NK-92 treated with Interleukin-12 subunit alpha and Interleukin-12 subunit beta, amount 100 ng/mL, for 24 hours (cell line): ENCODE results near the gene KRT71.
"Not testable (repeated sequence)": the region's sequence is repeated elsewhere in the genome, so short reads cannot be mapped to it uniquely, and the experiment has no call there.

Source experiments
- DNase-seq: peaks from one replicate; lab custom pipeline; 2025; lab: John Stamatoyannopoulos, UW

Gene KRT71

DNA sequence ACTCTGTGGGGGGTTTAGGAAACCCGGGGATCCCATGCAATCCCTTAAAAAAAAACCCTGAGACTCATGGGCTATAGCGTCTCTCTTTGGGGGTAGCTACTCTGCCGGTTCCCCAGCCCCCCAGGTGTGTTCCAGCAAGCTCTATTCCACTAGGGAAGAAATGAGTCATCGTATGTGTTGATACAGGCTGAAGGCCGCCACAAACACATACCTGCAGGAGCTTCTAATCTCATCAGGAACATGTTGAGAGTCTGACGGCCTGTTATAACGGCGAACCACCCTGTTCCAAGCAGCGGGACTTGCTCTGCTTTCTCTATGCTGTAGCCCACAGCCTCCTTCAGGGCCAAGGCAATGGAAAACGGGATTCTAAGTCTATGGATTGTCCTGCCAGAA is 31.8 kb downstream of the KRT71 start:
- no peak for DNase-seq

GRCh38 chr12:52519826-52520662 is 32.9 kb downstream of the KRT71 start, which contains the start of gene KRT5:
KRT5 (minus strand) TSS chr12:52520394; CDS start chr12:52520296, 98 bp downstream.
- no peak for DNase-seq

GRCh38 chr12:52519387-52519703 is 33.6 kb downstream of the KRT71 start:
- no peak for DNase-seq

- DNase-seq, result no peak
These were observed 34.2 kb downstream of the KRT71 start for GRCh38 chr12:52518574-52519386.

DNA sequence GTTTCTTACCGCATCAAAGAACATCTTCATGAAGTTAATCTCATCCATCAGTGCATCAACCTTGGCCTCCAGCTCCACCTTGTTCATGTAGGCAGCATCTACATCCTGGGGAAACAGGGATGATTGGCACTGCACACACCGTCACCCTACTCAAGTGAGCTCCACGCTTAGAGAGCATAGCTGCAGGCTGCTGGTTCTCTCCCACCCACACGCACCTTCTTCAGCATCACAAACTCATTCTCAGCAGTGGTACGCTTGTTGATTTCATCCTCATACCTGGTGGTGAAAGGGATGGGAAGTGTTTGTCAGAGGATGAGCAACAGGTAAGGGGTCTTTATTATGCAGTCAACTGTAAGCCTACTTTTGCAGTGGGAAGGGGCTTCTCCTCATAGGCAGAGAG is 35.1 kb downstream of the KRT71 start:
- DNase-seq, result no peak

DNA sequence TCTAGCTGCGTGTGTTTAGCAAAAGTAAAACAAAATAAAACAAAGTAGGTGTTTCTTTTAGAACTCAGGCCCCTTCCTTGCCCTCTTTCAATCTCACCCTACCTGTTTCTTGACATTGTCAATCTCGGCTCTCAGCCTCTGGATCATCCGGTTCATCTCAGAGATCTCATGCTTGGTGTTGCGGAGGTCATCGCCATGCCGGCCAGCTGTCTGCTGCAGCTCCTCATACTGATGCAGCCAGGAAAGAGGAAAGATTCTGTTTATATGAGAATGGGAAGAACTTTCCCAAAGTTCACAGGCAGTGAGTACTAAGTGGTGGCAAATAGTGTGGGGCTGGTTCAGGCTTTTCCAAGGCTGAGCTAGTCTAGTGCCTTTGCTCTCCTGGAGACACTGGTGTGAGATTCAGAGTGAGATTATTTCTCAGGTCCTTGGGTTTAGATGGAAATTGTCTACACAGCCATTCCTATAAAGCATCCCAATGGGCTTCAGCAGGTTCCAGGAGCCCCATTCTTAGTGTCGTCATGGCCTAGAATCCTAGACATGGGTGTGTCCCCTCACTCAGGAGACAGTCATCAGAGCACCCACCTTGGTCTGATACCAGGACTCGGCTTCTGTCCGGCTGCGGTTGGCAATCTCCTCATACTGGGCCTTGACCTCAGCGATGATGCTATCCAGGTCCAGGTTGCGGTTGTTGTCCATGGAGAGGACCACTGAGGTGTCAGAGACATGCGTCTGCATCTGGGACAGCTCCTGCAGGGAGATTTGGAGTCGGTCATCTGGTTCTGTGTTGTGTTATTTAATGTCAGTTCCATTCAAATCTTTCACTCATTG is 35.7 kb downstream of the KRT71 start:
- no peak for DNase-seq

DNA sequence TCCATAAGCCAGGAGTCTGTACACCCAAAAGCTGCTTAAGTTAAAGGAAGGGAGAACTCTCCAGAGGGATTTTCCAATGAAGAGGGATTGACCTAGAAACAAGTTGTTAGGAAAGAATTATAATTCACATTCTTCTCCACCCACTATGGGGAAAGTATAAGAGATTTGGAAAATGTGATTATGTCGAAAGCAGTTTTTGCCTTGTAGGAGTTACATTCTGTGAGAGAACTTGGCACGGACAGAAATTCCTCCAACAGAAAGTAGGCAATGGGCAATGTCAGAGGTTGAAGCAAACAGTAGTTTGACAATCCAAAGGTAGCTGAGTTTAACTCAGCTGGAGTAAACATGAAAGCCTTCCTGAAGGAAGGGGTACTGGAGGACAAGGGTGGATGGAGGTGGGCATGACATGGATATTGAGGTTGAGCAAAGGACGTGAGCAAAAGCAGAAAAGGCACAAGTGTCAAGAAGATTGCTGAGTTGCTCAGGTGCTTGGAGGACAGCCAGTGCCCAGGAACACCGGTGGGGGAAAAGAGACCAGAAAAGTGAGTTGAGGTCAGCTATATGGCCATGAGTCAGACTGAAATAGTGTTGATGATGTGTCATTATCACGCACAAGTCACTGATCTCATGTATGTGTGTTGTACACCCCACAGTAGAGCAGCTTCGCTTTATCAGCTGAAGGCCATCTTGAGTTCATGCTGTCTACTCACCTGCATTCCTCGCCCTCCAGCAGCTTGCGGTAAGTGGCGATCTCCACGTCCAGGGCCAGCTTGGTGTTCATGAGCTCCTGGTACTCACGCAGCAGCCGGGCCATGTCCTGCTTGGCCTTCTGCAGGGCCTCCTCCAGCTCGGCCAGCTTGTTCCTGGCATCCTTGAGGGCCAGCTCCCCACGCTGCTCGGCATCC is 36.8 kb downstream of the KRT71 start:
- no peak for DNase-seq

DNA sequence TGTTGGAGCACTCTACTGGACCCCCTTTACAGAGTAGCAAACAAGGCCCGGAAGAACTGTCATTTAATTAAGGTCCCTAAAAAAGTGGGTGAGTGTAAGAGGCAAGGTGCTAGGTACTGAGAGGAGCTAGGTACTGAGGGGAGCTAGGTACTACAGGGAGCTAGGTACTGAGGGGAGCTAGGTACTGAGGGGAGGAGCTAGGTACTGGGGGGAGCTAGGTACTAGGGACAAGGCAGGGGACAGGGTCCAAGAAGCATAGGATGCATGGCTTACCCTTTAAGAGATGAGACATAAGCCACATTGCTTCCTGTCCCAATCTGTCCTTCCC is 37.7 kb downstream of the KRT71 start:
- no peak for DNase-seq

GRCh38 chr12:52514471-52515318 is 38.2 kb downstream of the KRT71 start:
- DNase-seq, result no peak

DNA sequence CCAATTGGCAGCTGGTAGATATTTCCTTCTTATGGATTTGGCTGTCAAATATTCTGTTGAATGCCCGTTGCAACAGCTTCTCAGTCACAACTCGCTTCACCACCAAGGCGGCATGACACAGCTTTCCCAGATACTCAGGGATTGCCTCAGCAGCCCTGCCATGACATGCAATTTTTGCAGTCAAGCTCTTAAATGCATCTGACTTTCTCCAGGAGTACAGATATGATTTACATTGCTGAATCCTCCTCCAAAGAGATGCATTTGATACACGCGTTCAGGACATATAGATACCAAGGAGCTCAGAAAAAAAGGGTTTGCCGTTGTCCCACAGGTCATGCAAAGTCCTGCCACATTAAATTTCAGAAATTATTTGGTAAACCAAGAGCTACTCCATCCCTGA is 39.2 kb downstream of the KRT71 start:
- no peak for DNase-seq

GRCh38 chr12:52508211-52508610 is 44.7 kb downstream of the KRT71 start:
- DNase-seq, result no peak

DNA sequence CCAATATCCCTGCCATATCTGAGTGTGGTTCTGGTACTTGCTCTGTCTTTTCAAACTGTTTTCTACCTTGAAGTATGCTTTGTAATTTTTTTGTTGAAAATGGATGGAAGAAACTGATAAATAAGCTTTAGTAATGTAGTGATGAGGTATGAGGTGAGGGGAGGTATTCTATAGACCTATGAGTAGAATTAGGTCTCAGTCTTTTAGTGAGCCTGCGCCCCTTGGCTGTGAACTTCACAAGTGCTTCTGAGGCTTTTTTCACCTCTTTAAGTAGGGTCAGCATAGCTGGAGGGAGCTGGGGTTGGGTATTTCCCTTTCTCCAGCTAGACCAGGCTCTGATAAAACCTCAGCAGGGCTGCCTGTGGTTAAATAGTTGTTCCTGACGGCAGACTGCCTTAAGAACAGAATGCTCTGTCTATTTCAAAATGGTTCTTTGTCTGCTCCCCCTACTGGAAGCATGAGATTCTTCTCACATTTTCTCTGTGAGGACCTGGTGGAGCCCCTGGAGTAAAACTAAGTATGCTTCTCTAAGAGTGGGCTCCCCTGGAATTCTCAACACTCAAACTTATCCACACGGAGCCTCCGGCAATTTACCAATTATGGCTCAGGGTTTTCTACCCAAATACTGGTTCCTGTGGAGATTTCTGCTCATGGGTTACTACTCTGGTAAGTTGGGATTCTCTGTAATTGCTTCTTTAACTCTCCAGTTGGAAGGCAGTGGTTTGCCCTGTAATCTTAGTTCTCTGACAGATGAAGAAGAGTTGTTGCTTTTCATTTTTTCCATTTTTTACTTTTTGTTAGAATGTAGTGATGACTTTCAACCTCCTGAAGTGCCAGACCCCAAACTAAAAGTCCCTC is 45.9 kb downstream of the KRT71 start:
- no peak for DNase-seq

- no peak for DNase-seq
These were observed 50.1 kb downstream of the KRT71 start for GRCh38 chr12:52502877-52503276.

GRCh38 chr12:52501490-52501889 is 51.5 kb downstream of the KRT71 start:
- no peak for DNase-seq

DNA sequence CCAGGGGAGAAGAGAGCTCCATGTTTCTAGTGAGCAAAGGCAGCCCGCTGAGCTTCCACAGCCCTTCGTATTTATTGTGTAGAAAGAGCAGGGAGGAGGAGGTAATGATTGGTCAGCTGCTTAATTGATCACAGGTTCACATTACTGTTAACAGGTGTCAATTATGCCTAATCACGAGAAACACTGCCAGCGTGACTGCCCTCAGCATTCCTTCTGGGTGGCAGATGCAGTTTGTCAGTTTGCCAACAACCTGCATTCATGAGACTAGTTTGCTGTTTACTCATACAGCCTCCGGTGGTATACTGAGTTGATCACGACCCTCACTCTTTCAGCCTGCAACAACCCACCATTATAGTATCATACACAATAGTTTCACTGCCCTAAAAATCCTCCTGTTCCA is 52.4 kb downstream of the KRT71 start:
- not testable (repeated sequence) for DNase-seq

DNA sequence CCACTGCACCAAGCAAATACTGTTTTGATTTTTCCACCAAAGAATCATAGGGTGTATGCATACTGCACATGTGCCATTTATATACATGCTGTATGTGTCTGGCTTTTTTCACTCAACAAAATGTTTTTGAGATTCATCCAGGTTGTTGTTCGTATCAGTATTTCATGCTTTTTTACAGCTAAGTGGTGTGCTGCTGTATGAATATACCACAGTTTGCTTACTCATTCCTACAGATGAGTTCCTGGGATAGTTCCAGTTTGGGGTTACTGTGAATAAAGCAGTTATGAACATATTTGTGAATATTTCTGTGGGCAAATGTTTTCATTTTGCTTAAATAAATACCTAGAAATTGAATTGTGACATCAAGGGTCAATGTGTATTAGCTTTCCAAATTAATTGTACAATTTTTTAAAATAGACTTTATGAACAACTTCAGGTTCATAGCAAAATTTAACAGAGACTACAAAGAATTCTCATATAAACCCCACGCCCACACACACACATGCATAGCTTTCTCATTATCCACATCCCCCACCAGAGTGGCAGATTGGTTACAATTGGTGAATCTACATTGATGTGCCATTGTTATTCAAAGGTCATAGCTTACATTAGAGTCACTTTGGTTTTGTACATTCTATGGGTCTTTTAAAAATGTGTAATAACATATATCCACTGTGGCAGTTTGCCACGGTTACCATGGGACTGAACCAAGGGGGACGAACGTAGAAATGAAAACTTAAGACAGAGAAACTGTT is 53.0 kb downstream of the KRT71 start:
- no peak for DNase-seq

DNA sequence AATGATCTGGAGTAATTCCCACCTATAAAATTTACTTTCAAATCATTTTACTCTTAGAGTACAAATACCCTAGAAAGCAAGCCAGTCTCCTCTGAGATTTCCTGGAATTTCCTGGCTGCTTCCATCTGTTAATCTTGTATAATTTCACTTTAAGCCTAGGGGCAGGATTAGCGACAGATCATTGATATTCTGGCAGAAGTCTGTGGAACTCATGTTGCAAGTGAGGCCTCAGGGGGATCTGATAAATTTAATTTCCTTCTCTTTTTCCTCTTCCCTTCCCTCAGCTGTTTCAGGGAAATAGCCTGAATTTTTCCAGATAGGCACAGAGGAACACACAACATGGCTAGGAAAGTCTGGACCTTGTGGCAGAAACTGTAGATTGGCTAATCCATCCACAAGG is 54.0 kb downstream of the KRT71 start:
- no peak for DNase-seq

DNA sequence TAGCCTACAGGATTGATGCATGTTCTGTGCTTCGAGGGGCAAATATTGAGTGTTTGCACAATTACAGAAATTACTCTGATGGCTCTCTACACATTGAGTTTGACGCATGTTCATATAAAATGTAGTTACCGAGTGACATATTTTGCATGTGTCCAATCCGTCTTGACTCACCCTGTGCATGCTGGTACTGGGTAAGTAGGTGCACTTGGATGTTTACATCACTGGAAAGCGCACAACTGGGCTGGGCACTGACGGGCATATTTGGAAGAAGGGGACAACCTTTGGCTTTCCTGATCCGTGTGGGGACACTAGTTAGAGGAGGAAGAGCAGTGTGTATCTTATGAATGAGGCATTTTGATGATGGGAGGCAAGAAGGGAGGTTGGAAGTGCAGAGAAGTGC is 55.0 kb downstream of the KRT71 start:
- no peak for DNase-seq

DNA sequence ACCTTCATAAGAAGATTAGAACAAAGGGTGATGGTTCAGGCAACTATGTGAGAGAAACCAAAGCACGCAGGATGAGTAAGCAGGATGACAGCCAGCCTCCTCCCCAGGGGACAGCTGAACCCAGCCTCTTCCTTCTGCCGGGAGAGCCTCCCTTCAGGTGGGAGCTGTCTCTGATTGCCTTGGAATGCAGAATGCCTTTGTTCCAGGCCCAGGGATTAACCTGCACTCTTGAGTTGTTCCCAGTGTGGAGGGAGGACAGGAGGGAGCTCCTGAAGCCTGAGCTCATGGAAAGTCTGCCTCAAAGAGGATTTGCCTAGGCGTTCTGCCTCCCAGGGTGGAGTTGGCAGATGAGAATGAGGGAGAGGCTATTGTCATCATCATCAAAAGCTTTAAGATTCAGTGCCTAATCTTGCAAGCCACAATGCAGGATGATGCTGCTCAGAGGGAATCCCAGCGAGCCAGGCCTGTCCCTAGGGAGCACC is 56.3 kb downstream of the KRT71 start:
- DNase-seq, result no peak
